Activated T-helper 1 cell treated with anti-CD3 and anti-CD28 coated beads, Interleukin-12 subunit alpha, Interleukin-12 subunit beta, Interleukin-2, Interleukin-4 antibody, amounts not matched to agents 30 ng/mL and 10 ng/mL and 1 ng/mL, durations not matched to agents 14 hours and 24 hours and 36 hours (primary cell): ENCODE results near the gene YPEL1. TPM values are rescaled to one million over a fixed set of nuclear protein-coding genes. Genes with fewer than 3 reads are reported as not detected.
A peak's percentile ranks its signal among the peaks of the same experiment; 100 is the strongest.

ENCODE experiments used
- DNase-seq: peaks from one replicate; pipeline ENCODE4 v3.0.0; 2021; ENCODE audit warnings: low spot score
- H3K27ac Mint-ChIP-seq: one replicate; pipeline ENCODE4 v1.8.0; 2021; ENCODE audit warnings: mild to moderate bottlenecking, mixed read lengths
- H3K27me3 Mint-ChIP-seq: one replicate; pipeline ENCODE4 v1.8.0; 2022; ENCODE audit warnings: mild to moderate bottlenecking, moderate library complexity, mixed read lengths; ENCODE audit not compliant: insufficient read depth
- H3K36me3 Mint-ChIP-seq: one replicate; pipeline ENCODE4 v1.8.0; 2021; ENCODE audit warnings: low read depth, mixed read lengths
- H3K4me1 Mint-ChIP-seq: one replicate; pipeline ENCODE4 v1.8.0; 2021; ENCODE audit warnings: low read depth, mixed read lengths
- H3K4me3 Mint-ChIP-seq: one replicate; pipeline ENCODE4 v1.8.0; 2021; ENCODE audit warnings: mild to moderate bottlenecking, moderate library complexity, mixed read lengths
- H3K9me3 Mint-ChIP-seq: one replicate; pipeline ENCODE4 v1.8.0; 2021; ENCODE audit warnings: mixed read lengths
- intact Hi-C: fragments of 100-400 bp; cut with micrococcal nuclease; formaldehyde crosslinking; loops from one replicate; pipeline ENCODE4 v1.15.1; 2024
- total RNA-seq: library from RNA; stranded (reverse); gene quantifications from 2 replicates; pipeline ENCODE4 v1.2.3, GENCODE V29; 2022

Gene YPEL1
- total RNA-seq, 1 donor from 2014 or later = 0.34 TPM

DNA sequence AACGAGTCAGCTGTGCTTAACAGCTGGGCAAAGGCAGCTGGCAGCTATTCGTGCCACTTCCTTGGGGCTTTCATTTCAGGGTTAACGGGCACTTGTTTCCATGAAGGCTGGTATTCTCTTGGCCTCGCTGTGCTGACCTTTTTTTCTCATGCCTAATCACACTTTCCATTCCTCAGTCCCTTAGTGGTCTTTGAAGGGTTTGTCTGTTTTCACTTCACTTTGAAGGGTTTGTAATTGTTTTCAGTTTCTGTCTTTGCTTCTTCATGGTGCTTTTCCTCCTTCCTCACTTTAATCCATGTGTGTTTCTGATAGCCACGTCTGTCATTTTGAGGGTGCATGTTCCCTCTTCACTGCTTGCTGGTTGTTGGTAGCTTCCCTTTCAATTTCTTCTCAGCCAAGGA lies 45.2 kb downstream of the YPEL1 start:
- DNase-seq = no peak
- Mint-ChIP-seq H3K27ac (peak overlapping the region; percentile 66), H3K4me3 (no peak overlapping the region), H3K27me3 (no peaks in the 10 kb centered on the region), H3K36me3 (peaks cover 18% of the 10 kb centered on the region), H3K4me1 (peaks cover 12% of the 10 kb centered on the region), H3K9me3 (no peaks in the 10 kb centered on the region)
- intact Hi-C loops = no loop called here

- no peaks in the 10 kb centered on the region for H3K27me3 Mint-ChIP-seq
- intact Hi-C loops = no loop called here
- peaks cover 23% of the 10 kb centered on the region for H3K36me3 Mint-ChIP-seq
- DNase-seq = no peak
- H3K4me1 Mint-ChIP-seq = peaks cover 12% of the 10 kb centered on the region
- H3K4me3 Mint-ChIP-seq = no peak overlapping the region
- no peaks in the 10 kb centered on the region for H3K9me3 Mint-ChIP-seq
- no peak overlapping the region for H3K27ac Mint-ChIP-seq
These were observed 46.8 kb downstream of the YPEL1 start for GRCh38 chr22:21688706-21689381.

GRCh38 chr22:21688341-21688705 lies 47.3 kb downstream of the YPEL1 start:
- Mint-ChIP-seq H3K9me3 (no peaks in the 10 kb centered on the region), H3K4me3 (no peak overlapping the region), H3K36me3 (peaks cover 22% of the 10 kb centered on the region), H3K27ac (no peak overlapping the region), H3K4me1 (peaks cover 12% of the 10 kb centered on the region), H3K27me3 (no peaks in the 10 kb centered on the region)
- DNase-seq = no peak
- intact Hi-C loops = no loop called here

GRCh38 chr22:21687685-21688259 lies 47.8 kb downstream of the YPEL1 start:
- DNase-seq = no peak
- Mint-ChIP-seq H3K4me3 (no peak overlapping the region), H3K36me3 (peaks cover 21% of the 10 kb centered on the region), H3K9me3 (no peaks in the 10 kb centered on the region), H3K27me3 (no peaks in the 10 kb centered on the region), H3K4me1 (peaks cover 12% of the 10 kb centered on the region), H3K27ac (no peak overlapping the region)
- intact Hi-C loops = no loop called here

- H3K4me3 Mint-ChIP-seq = no peak overlapping the region
- H3K27me3 Mint-ChIP-seq = no peaks in the 10 kb centered on the region
- intact Hi-C loops = no loop called here
- H3K27ac Mint-ChIP-seq = no peak overlapping the region
- no peak for DNase-seq
- H3K9me3 Mint-ChIP-seq = no peaks in the 10 kb centered on the region
- peaks cover 12% of the 10 kb centered on the region for H3K4me1 Mint-ChIP-seq
- H3K36me3 Mint-ChIP-seq = peaks cover 21% of the 10 kb centered on the region
These were observed 48.8 kb downstream of the YPEL1 start for GRCh38 chr22:21686634-21687393.

GRCh38 chr22:21686193-21686608 lies 49.4 kb downstream of the YPEL1 start:
- intact Hi-C loops = no loop called here
- Mint-ChIP-seq H3K4me1 (peaks cover 12% of the 10 kb centered on the region), H3K27ac (no peak overlapping the region), H3K27me3 (no peaks in the 10 kb centered on the region), H3K4me3 (no peak overlapping the region), H3K9me3 (no peaks in the 10 kb centered on the region), H3K36me3 (peaks cover 19% of the 10 kb centered on the region)
- no peak for DNase-seq

DNA sequence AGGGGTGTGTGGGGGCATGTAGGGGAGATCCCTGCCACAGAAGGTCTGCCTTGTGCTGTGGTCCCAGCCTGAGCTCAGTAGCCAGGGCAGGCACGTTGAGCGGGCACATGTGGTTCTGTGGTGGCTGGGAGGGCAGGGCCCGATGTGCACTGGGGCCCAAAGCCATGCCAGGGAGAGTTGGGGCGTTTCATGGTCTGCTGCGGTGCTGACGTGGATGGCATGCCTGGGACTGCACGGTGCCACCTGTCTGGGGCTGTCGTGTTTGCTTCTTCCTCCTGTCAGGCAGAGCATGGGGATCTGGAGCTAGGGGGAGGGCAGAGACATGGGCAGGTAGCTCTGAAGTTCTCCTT lies 50.5 kb downstream of the YPEL1 start:
- H3K36me3 Mint-ChIP-seq = peaks cover 14% of the 10 kb centered on the region
- no peak overlapping the region for H3K4me3 Mint-ChIP-seq
- no peak for DNase-seq
- intact Hi-C loops = no loop called here
- H3K9me3 Mint-ChIP-seq = no peaks in the 10 kb centered on the region
- H3K27me3 Mint-ChIP-seq = no peaks in the 10 kb centered on the region
- H3K27ac Mint-ChIP-seq = no peak overlapping the region
- peaks cover 6% of the 10 kb centered on the region for H3K4me1 Mint-ChIP-seq

DNA sequence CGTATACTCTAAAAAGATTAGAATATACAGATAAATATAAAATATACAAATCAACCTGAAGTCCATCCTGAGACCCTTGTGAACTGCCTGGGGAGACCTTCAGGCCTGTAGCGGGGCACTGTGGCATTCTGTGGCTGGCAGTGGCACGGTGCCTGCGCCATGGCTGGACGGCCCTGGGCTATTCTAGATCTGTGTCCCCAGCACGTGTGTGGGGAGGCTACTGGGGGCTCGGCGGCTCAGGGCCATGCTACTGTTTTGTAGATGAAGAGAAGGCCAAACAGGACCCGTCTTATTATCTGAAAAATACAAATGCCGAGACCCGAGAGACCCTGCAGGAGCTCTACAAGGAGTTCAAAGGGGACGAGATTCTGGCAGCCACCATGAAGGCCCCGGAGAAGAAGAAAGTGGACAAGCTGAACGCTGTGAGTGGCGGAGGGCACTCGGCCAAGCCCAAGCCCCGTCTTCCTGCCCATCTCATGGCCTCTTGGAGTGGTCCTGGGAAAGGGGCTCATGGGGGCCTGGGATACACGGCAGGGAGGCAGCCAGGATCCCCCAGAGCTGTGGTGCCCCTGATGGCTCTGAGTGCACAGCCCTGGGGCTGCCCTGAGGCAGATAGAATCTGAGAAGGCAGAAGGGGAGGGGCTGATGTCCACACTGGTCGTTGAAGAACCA lies 51.0 kb downstream of the YPEL1 start:
- Mint-ChIP-seq H3K36me3 (peaks cover 13% of the 10 kb centered on the region), H3K9me3 (no peaks in the 10 kb centered on the region), H3K27ac (no peak overlapping the region), H3K4me3 (no peak overlapping the region), H3K27me3 (no peaks in the 10 kb centered on the region), H3K4me1 (peaks cover 3% of the 10 kb centered on the region)
- intact Hi-C loops = no loop called here
- DNase-seq = no peak

GRCh38 chr22:21683401-21683811 lies 52.2 kb downstream of the YPEL1 start:
- intact Hi-C loops = no loop called here
- H3K27me3 Mint-ChIP-seq = no peaks in the 10 kb centered on the region
- DNase-seq = no peak
- peaks cover 12% of the 10 kb centered on the region for H3K36me3 Mint-ChIP-seq
- no peaks in the 10 kb centered on the region for H3K9me3 Mint-ChIP-seq
- no peak overlapping the region for H3K4me3 Mint-ChIP-seq
- H3K4me1 Mint-ChIP-seq = no peaks in the 10 kb centered on the region
- H3K27ac Mint-ChIP-seq = no peak overlapping the region

GRCh38 chr22:21682385-21683175 lies 53.0 kb downstream of the YPEL1 start:
- Mint-ChIP-seq H3K36me3 (peaks cover 12% of the 10 kb centered on the region), H3K4me1 (no peaks in the 10 kb centered on the region), H3K27me3 (no peaks in the 10 kb centered on the region), H3K27ac (no peak overlapping the region), H3K4me3 (no peak overlapping the region), H3K9me3 (no peaks in the 10 kb centered on the region)
- intact Hi-C loops = no loop called here
- no peak for DNase-seq

GRCh38 chr22:21681566-21682370 lies 53.8 kb downstream of the YPEL1 start:
- Mint-ChIP-seq H3K27ac (no peak overlapping the region), H3K36me3 (peaks cover 12% of the 10 kb centered on the region), H3K4me1 (no peaks in the 10 kb centered on the region), H3K27me3 (no peaks in the 10 kb centered on the region), H3K9me3 (no peaks in the 10 kb centered on the region), H3K4me3 (no peak overlapping the region)
- intact Hi-C loops = no loop called here
- DNase-seq = no peak
